Measurements from ENCODE around the gene DYDC1.

The DYDC1 gene

GRCh38 chr10:80356989-80357850, 665 bp upstream of the DYDC1 start:
- TF ChIP-seq, protein P1, sequence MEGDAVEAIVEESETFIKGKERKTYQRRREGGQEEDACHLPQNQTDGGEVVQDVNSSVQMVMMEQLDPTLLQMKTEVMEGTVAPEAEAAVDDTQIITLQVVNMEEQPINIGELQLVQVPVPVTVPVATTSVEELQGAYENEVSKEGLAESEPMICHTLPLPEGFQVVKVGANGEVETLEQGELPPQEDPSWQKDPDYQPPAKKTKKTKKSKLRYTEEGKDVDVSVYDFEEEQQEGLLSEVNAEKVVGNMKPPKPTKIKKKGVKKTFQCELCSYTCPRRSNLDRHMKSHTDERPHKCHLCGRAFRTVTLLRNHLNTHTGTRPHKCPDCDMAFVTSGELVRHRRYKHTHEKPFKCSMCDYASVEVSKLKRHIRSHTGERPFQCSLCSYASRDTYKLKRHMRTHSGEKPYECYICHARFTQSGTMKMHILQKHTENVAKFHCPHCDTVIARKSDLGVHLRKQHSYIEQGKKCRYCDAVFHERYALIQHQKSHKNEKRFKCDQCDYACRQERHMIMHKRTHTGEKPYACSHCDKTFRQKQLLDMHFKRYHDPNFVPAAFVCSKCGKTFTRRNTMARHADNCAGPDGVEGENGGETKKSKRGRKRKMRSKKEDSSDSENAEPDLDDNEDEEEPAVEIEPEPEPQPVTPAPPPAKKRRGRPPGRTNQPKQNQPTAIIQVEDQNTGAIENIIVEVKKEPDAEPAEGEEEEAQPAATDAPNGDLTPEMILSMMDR (IDR thresholded peaks at IDR 0.05; ENCODE audit: extremely low read depth, insufficient read depth, missing control alignments), result no peak
- DNase-seq (ENCODE audit: low spot score), result no peak
- in situ Hi-C loops (cut with MboI; ENCODE audit: low pct_unique_long_range_greater_than_20kb, low sequenced_read_pairs, unreplicated experiment), result no loop called here

DNA sequence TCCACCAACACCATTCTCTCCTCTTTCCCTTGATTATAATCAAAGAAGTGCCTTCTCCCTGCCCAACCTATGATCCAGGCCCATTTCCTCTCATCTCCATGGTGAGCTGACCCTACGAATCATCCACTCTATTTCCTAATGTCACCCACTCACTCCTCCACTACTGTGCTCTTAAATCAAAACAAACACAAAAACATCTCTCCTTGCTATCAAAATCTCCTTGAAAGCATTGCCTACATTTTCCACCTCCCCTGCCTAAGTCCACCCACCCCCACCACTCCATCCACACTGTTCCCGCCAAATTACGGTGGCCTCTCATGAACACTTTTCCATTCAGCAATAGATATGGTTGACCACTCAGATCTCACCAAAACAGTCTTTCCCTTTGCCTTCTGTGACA, 5.3 kb downstream of the DYDC1 start:
- in situ Hi-C loops (cut with MboI; ENCODE audit: low pct_unique_long_range_greater_than_20kb, low sequenced_read_pairs, unreplicated experiment), result no loop called here

DNA sequence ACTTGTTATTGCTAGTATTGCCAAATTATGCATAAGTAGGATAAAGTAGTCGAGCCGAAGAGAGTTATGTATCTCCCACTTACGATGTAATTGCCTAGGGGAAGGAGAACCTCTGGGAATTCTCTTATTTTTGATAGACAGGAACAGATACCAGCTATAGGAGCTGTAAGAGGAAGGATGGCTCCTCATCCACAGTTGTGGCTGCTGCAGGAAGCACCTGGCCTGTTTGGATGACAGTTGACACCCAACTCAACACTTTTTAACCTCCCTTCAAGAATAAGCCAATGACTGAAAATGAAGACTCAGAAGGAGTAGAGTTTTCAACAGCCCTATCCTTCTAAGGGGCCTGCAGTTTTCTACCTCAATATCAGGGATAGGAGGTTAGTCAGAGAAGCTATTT, 6.3 kb downstream of the DYDC1 start:
- DNase-seq (ENCODE audit: low spot score), result no peak
- TF ChIP-seq, protein P1 (IDR thresholded peaks at IDR 0.05; ENCODE audit: extremely low read depth, insufficient read depth, missing control alignments), result no peak
- in situ Hi-C loops (cut with MboI; ENCODE audit: low pct_unique_long_range_greater_than_20kb, low sequenced_read_pairs, unreplicated experiment), result no loop called here

More for the DNA sequence above, 5.3 kb downstream of the DYDC1 start:
- TF ChIP-seq, protein P1 (IDR thresholded peaks at IDR 0.05; ENCODE audit: extremely low read depth, insufficient read depth, missing control alignments), result no peak
- DNase-seq (ENCODE audit: low spot score), result no peak

GRCh38 chr10:80344912-80345311, 11.6 kb downstream of the DYDC1 start:
- in situ Hi-C loops (cut with MboI; ENCODE audit: low pct_unique_long_range_greater_than_20kb, low sequenced_read_pairs, unreplicated experiment), result no loop called here
- TF ChIP-seq, protein P1 (IDR thresholded peaks at IDR 0.05; ENCODE audit: extremely low read depth, insufficient read depth, missing control alignments), result no peak
- DNase-seq (ENCODE audit: low spot score), result no peak

- in situ Hi-C loops (cut with MboI; ENCODE audit: low pct_unique_long_range_greater_than_20kb, low sequenced_read_pairs, unreplicated experiment), result no loop called here
- TF ChIP-seq, protein P1 (IDR thresholded peaks at IDR 0.05; ENCODE audit: extremely low read depth, insufficient read depth, missing control alignments), result no peak
- DNase-seq (ENCODE audit: low spot score), result no peak
Measured at GRCh38 chr10:80344276-80344675, 12.3 kb downstream of the DYDC1 start.

- DNase-seq (ENCODE audit: low spot score), result no peak
- in situ Hi-C loops (cut with MboI; ENCODE audit: low pct_unique_long_range_greater_than_20kb, low sequenced_read_pairs, unreplicated experiment), result no loop called here
- TF ChIP-seq, protein P1 (IDR thresholded peaks at IDR 0.05; ENCODE audit: extremely low read depth, insufficient read depth, missing control alignments), result no peak
Measured at GRCh38 chr10:80333983-80334382, 22.6 kb downstream of the DYDC1 start.
